Osteoblast (primary cell): ENCODE data around the gene ASCL5. TPM values are rescaled to one million over a fixed set of nuclear protein-coding genes. Genes with fewer than 3 reads are reported as not detected.
A peak's percentile ranks its signal among the peaks of the same experiment; 100 is the strongest.

ENCODE experiments used
- DNase-seq: peaks from one replicate; pipeline ENCODE4 v3.0.0; 2011; ENCODE audit warnings: low spot score, mixed read lengths; ENCODE audit not compliant: insufficient read length; ENCODE audit errors: missing footprints
- H2AFZ ChIP-seq: 2 replicates; pipeline ENCODE4 v1.6.0; 2011; ENCODE audit warnings: mild to moderate bottlenecking, low read length
- H3K27ac ChIP-seq: 2 replicates; pipeline ENCODE4 v1.5.1; 2011; ENCODE audit warnings: mild to moderate bottlenecking, low read depth, low read length, moderate library complexity
- H3K27me3 ChIP-seq: 2 replicates; pipeline ENCODE4 v1.6.0; 2012; ENCODE audit warnings: mild to moderate bottlenecking, control low read depth, inconsistent platforms, low read length, moderate library complexity; ENCODE audit not compliant: insufficient read depth
- H3K36me3 ChIP-seq: 2 replicates; pipeline ENCODE4 v1.5.1; 2011; ENCODE audit warnings: mild to moderate bottlenecking, low read length, control low read depth, moderate library complexity; ENCODE audit not compliant: insufficient read depth
- H3K4me1 ChIP-seq: 2 replicates; pipeline ENCODE4 v1.5.1; 2011; ENCODE audit warnings: mild to moderate bottlenecking, low read length, control low read depth, moderate library complexity; ENCODE audit not compliant: insufficient read depth
- H3K4me2 ChIP-seq: 2 replicates; pipeline ENCODE4 v1.6.0; 2011; ENCODE audit warnings: mild to moderate bottlenecking, low read length; ENCODE audit not compliant: insufficient read depth
- H3K4me3 ChIP-seq: fragments of 200-600 bp; sonication (generic); 3 replicates; pipeline ENCODE4 v1.5.1; 2012; ENCODE audit warnings: mild to moderate bottlenecking, low read length, inconsistent platforms; ENCODE audit not compliant: insufficient read depth
- H3K79me2 ChIP-seq: 2 replicates; pipeline ENCODE4 v1.6.0; 2012; ENCODE audit warnings: mild to moderate bottlenecking, low read length, control low read depth, inconsistent platforms; ENCODE audit not compliant: insufficient read depth
- H3K9me3 ChIP-seq: 2 replicates; pipeline ENCODE4 v1.5.1; 2011; ENCODE audit warnings: low read depth, low read length, control low read depth
- H4K20me1 ChIP-seq: 2 replicates; pipeline ENCODE4 v1.6.0; 2012; ENCODE audit warnings: mild to moderate bottlenecking, low read length, control low read depth; ENCODE audit not compliant: insufficient read depth
- total RNA-seq: library from RNA; depleted of rRNA; stranded (reverse); fragments of >200 nt; gene quantifications from 2 replicates; pipeline ENCODE4 v1.2.3, GENCODE V29; 2012
- TF ChIP-seq, protein P1 (sequence below): IDR thresholded peaks from 2 replicates; pipeline ENCODE4 v1.5.1; 2011; ENCODE audit warnings: mild to moderate bottlenecking, low read depth, low read length, moderate library complexity; ENCODE audit errors: extremely low read depth

ASCL5 gene
- total RNA-seq, 1 donor: not detected

DNA sequence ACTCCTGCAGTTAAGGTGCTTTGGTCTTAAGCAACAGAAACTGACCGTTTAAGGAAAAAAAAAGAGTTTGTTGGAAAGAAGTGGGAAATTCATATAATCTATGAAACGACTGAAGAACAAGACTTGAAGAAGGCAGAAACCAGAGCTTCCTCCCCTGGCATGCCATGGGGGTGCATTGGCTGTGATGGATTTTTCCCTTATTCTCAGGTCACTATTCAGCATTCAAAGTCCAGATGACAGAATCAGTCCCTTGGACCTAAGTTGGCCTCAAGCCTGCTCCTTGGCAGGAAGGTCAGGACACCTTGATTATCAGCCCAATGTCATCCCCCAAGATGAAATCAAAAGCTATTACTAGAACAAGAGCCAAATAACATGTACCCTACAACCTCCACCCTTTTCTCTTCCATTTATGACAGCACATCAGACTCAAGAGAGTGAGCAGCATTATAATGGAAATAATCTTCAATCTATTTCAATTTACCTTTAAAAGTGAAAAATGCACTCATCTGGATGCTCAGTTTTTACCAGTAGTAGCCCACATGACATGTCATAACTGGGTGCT lies 43.1 kb upstream of the ASCL5 start:
- Histone ChIP-seq H3K4me3 (peak overlapping the region; percentile 87), H3K9me3 (no peaks in the 10 kb centered on the region), H2AFZ (peak overlapping the region; percentile 95), H3K4me2 (peak overlapping the region; percentile 95), H3K79me2 (no peaks in the 10 kb centered on the region), H4K20me1 (no peaks in the 10 kb centered on the region), H3K36me3 (no peaks in the 10 kb centered on the region), H3K27ac (peak overlapping the region; percentile 35), H3K27me3 (peaks cover 26% of the 10 kb centered on the region), H3K4me1 (peaks cover 14% of the 10 kb centered on the region)
- TF ChIP-seq, protein P1, sequence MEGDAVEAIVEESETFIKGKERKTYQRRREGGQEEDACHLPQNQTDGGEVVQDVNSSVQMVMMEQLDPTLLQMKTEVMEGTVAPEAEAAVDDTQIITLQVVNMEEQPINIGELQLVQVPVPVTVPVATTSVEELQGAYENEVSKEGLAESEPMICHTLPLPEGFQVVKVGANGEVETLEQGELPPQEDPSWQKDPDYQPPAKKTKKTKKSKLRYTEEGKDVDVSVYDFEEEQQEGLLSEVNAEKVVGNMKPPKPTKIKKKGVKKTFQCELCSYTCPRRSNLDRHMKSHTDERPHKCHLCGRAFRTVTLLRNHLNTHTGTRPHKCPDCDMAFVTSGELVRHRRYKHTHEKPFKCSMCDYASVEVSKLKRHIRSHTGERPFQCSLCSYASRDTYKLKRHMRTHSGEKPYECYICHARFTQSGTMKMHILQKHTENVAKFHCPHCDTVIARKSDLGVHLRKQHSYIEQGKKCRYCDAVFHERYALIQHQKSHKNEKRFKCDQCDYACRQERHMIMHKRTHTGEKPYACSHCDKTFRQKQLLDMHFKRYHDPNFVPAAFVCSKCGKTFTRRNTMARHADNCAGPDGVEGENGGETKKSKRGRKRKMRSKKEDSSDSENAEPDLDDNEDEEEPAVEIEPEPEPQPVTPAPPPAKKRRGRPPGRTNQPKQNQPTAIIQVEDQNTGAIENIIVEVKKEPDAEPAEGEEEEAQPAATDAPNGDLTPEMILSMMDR: no peak
- DNase-seq: no peak

- TF ChIP-seq, protein P1: no peak
- H3K79me2 ChIP-seq: no peaks in the 10 kb centered on the region
- no peak overlapping the region for H3K27ac ChIP-seq
Observed at GRCh38 chr1:201169203-201169602, 42.2 kb upstream of the ASCL5 start.

DNA sequence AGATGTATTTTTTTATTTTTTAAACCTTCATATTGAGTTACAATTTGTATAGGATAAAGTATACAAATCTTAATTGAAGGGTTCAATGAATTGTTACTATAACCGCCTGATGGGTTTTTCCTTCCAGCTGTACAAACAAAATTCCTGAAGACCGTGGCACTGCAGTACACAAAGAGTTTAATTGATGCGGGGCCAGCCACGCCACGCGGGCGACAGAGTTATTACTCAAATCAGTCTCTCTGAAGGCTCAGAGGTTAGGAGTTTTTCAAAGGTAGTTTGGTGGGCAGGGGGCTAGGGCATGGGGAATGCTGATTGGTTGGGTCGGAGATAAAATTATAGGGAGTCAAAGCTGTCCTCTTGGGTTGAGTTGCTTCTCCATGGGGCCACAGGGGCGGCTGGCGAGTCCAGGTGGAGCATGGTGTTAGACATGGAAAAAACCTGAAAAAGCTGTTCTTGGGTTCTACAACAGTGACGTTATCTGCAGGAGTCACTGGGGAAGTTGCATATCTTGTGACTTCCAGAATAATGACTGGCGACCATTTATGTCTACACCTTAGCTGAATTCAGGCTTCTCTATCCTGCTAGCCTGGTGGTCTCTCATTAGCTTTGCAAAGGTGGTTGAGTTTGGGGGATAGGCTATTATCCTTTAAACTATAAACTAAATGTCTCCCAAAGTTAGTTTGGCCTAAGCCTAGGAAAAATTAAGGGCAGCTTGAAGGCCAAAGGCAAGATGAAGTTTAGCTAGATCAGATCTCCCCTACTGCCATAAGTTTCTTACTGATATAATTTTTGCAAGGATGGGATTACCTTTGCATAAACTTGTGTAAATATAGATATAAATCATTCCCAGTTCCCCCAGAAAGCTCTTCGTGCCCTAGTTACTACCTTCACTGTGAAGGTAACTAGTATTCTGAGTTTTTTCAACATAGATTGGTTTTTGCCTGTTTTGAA lies 40.3 kb upstream of the ASCL5 start:
- H4K20me1 ChIP-seq: no peaks in the 10 kb centered on the region
- TF ChIP-seq, protein P1: no peak
- no peak for DNase-seq
- H3K4me3 ChIP-seq: no peak overlapping the region
- H3K9me3 ChIP-seq: no peaks in the 10 kb centered on the region
- peaks cover 14% of the 10 kb centered on the region for H3K4me1 ChIP-seq
- H3K27ac ChIP-seq: no peak overlapping the region
- no peaks in the 10 kb centered on the region for H3K36me3 ChIP-seq
- H3K4me2 ChIP-seq: no peak overlapping the region
- no peak overlapping the region for H2AFZ ChIP-seq
- peaks cover 35% of the 10 kb centered on the region for H3K27me3 ChIP-seq
- H3K79me2 ChIP-seq: no peaks in the 10 kb centered on the region

More at GRCh38 chr1:201169203-201169602, 42.2 kb upstream of the ASCL5 start:
- peaks cover 31% of the 10 kb centered on the region for H3K27me3 ChIP-seq
- no peak for DNase-seq
- H3K36me3 ChIP-seq: no peaks in the 10 kb centered on the region
- no peaks in the 10 kb centered on the region for H3K9me3 ChIP-seq
- no peak overlapping the region for H3K4me2 ChIP-seq
- no peak overlapping the region for H2AFZ ChIP-seq
- no peaks in the 10 kb centered on the region for H4K20me1 ChIP-seq
- H3K4me3 ChIP-seq: no peak overlapping the region
- H3K4me1 ChIP-seq: peaks cover 14% of the 10 kb centered on the region

- no peaks in the 10 kb centered on the region for H3K9me3 ChIP-seq
Observed at GRCh38 chr1:201164645-201165044, 37.7 kb upstream of the ASCL5 start.

More at GRCh38 chr1:201164645-201165044, 37.7 kb upstream of the ASCL5 start:
- Histone ChIP-seq H3K36me3 (no peaks in the 10 kb centered on the region), H3K27me3 (peaks cover 35% of the 10 kb centered on the region), H4K20me1 (no peaks in the 10 kb centered on the region), H3K4me1 (no peaks in the 10 kb centered on the region), H3K27ac (no peak overlapping the region), H2AFZ (no peak overlapping the region), H3K4me3 (no peak overlapping the region), H3K4me2 (no peak overlapping the region), H3K79me2 (no peaks in the 10 kb centered on the region)
- TF ChIP-seq, protein P1: no peak
- no peak for DNase-seq
